IPS-NIHi7 (cell line): Measurements from ENCODE around the gene ZPBP2.

Experiments
- DNase-seq: peaks from one replicate; pipeline ENCODE4 v3.0.0; 2012; ENCODE audit warnings: mixed read lengths; ENCODE audit errors: extremely low spot score

Gene ZPBP2

GRCh38 chr17:39913989-39914388 lies 46.0 kb downstream of the ZPBP2 start:
- DNase-seq, result no peak

- DNase-seq, result no peak
Observed at GRCh38 chr17:39915559-39915958, 47.6 kb downstream of the ZPBP2 start.

- peak; percentile 34 for DNase-seq
Observed at GRCh38 chr17:39916918-39917317, 48.9 kb downstream of the ZPBP2 start.

DNA sequence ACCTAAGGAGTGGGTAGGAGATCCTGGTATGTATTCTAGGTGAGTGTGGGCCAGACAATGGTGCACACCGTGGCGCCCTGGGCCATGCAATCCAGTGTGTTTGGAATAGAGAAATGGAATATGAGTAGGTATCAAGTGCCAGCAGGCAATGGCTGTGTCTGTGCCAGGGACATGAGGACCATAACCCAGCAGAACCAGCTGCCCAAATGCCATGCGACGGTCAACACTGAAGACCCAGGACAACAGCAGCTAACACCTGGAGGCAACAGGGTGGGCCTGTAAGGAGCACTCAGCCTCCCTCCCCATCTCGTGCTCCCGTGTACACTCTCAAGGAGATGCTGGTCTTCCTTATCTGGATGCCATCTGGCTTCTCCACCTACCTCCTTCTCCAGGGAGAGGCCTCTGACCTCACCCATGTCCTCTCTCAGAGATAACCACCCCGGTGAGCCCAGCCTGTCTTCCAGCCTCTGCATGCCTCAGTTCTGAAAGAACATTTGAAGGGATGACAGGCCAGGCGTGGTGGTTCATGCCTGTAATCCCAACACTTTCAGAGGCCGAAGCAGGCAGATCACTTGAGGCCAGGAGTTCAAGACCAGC lies 51.2 kb downstream of the ZPBP2 start:
- no peak for DNase-seq

- no peak for DNase-seq
Observed at GRCh38 chr17:39920218-39921210, 52.5 kb downstream of the ZPBP2 start.

DNA sequence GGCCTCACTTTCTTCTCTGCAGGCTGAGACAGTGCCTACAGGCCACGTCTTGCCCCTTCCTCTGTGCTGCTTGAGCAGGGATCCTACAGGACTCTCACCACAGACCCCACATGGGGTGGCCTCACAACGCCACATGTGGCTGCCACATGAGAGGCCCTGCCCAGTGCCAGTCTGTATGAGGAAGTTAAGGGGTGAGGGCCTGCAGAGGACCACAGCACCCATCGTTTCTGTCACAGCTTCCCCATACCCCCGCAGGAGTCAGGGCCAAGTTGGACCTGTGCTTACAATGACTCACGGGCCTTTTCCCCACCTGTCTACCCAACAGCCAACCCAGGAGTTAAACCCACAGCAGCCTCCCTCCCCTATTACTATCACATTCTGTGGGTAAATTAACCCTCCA lies 53.3 kb downstream of the ZPBP2 start:
- DNase-seq, result no peak

DNA sequence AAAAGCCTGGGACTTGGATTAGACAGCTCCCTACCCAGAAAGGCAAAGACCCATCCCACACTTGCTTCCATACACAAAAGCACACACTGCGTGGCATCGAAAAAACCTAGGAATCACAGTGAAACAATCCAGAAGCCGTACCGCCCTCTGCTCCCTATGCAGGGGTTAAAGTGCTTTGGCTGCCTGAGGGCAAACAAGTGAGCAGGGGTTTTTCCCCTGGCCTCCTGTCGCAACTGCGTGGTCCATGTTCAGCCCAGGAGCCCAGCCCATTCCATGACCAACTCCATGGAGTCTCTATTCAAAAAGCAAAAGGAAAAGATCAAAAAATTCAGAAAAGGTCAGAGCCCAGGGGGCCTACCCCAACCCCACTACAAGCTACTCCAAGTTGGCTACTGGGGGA lies 54.0 kb downstream of the ZPBP2 start:
- no peak for DNase-seq

DNA sequence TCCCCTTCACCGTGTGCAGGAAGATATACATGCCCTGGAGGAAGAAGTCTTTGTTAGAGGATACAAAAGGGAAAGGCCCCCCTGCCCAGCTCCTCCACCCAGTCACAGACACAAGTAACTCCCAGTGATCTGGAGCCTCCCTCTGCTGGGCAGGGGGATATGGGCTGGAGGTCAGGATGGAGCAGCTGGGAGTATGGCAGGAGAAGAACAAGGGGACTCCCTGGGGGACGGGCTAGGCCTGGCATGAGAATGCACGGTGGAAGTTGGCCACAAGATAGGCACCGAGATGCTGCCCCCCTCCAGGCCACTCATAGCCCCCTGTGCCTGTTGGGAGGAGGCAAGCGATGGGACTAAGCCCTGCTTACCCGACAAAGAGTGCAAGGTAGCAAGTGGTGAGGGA lies 55.2 kb downstream of the ZPBP2 start:
- DNase-seq, result no peak

DNA sequence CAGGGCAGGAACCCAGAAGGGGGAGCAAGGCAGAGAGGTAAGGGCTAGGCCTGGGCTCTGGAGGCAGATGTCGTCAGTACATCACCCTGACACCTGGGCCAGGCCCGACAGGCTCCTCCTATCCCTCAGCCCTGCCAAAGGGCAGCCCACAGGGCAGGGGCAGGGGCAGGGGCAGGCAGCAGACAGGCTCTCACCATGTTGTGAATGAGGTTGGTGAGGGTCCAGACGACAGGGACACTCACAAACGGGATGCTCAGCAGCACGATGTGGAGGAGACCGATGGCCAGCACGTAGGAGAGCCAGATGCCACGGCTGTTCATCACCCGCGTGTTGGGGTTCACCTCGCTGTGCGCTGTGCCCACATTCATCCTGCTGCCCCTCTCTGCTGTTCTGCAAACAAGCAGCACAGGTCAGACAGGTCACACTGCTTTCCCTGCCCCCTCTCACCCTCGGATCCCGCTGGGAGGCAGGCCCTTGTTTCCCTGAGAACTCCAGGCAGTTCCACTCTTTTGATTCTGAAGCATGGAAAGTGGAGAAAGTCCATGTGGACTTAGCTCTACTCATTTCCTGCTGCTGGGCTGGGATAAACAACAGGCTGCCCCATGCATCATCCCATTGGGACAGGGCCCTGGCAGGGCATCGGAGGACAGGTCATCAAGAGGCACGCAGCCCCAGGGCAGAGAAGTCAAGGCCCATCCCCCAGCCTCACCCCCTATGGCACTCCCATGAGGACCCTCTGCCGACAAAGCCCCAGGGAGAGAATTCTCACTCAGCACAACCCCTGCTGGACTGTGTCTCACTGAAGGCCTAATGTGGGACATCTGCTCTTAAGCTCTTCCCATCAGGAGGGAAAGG lies 56.1 kb downstream of the ZPBP2 start:
- DNase-seq, result peak; percentile 39

GRCh38 chr17:39924691-39925055 lies 56.7 kb downstream of the ZPBP2 start:
- DNase-seq, result no peak

DNA sequence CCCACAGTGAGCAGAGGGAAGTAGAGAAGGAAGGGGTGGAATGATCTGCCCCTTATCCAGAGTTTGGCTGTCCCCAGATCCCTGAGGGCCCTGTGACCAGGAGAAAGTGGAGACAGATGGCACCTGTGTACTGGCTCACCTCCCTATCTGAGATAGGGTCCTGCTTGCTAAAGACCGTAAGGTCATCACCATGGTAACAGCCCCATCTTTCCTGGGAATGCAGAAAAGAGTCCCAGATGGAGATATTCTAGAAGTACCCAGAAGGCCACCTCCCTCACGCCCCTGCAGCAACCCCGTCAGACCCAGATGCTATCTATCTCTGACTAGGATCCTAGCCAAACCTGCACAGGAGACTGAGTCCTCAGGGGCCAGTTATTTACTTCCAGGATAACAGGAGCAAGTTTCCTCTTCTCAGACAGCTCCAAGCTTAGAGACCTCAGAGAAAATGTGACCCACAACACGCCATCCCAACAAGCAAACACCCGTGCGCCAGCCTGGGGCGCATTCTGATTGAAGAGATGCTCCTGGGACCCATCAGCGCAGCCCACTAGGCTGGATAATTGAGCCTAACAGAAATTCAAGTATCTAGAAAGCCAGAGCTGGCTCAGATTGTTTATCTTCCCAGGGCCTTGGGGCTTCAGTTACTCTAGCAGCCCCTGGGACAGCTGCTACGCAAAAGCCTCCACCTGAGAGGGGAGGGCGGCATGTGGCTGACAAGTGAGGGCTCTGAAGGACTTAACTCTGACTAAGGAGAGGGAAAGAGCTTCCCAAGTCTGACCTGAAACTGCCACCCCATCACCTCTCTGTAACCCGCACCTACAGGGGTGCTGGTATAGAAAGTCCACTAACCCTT lies 57.5 kb downstream of the ZPBP2 start:
- DNase-seq, result no peak

DNA sequence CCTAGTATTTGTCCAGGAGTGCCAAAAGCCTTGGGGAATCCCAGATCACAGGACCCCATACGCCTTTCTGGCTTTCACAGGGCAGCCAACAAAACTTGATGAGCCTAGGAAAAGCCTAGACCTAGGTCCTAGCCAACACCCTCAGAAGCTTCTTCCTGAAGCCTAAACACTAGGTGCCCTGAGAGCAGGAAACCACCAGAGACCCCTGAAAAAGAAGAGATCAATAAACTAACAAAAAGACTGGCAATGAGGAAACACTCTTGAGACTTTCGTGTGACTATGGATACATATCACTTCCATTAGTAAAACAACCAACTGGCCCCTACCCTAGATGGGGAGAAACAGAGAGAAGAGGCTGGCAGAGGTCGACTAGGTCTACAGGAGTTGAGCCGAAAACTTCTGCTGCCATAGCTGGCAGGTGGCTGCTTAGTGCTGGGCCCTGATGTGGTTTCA lies 58.2 kb downstream of the ZPBP2 start:
- no peak for DNase-seq

DNA sequence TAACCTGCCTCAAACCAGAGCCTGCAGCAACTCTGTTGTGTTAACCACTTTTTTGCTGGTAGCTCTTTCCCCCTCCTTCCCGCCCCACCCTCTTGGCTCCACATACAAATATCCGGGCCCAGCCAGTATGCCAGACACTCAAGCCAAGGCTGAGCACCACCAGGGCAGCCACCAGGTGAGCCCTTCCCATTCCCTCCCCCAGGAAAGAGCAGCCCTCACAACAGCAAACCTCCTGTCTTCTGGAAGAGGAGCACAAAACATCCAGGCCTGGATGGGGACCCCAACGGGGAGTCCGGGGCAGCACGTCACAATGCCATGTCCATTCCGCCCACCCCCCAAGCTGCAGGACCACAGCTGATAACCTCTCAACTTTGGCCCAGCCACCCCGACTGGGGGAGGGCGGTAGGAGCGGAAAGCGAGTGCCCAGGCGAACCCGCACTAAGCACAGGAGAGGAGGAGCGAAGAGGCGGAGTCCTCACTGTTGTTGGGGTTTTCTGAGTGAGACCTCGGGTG lies 58.6 kb downstream of the ZPBP2 start:
- peak; percentile 72 for DNase-seq
